ENCODE data around the gene JADE2.
A peak's percentile ranks its signal among the peaks of the same experiment; 100 is the strongest.
"Not testable (repeated sequence)": the region's sequence is repeated elsewhere in the genome, so short reads cannot be mapped to it uniquely, and the experiment has no call there.

JADE2 gene

DNA sequence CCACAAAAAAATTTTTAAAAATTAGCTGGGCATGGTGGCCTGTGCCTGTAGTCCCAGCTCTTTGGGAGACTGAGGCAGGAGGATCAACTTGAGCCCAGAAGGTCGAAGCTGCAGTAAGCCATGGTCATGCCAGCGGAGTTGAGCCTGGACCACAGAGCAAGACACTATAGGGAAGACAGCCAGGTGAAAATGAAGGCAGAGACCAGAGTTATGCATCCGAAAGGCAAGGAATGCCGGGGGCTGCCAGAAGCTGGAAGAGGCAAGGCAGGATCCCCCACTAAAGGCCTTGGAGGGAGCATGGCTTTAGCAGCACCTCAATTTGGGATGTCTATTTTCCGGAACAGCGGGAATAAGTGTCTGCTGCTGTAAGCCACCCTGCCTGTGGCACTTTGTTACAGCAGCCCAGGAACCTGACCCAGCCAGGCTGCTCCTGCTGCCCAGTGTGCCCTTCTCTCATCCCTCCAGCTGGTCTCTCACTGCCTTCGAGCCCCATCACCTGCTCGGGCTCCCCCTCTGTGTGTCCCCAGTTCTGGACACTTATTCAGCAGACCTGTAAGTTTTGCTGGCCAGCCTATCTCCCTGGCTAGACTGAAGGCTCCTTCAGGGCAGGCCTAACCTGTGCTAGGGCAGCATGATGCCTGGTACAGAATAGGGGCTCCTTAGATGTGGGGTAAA lies 16.8 kb upstream of the JADE2 start:
- DNase-seq: no peak

DNA sequence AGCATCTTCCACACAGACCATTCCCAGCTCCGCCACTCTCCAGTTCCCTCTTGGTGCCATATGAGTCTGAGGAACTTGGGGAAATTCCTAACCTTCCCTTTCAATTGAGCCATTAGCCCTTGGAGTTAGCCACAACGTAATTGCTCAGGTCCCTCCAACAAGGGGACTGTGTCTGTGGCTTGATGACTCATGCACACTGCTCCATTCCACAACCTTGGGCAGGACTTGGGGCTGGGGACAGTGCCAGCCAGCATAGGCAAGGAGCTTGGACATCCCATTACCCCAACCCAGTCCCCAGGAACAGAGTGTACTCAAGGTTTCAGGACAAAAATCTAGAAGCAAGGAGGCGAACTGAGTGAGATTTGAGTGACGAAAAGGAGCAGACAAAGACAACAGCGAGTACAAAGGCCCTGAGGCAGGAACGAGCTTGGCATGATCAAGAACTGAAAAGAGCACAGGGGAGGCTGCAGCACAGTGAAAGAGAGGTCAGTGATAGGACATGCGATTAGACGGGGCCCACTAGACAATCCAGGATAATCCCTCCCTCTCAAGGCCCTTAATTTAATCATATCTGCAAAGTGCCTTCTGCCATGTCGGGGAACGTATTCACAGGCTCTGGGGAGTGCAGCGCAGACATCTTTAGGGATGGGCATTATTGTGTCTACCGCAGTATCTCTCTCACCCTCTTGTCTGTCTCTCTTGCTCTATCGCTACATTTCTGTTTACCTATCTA lies 16.0 kb upstream of the JADE2 start:
- DNase-seq: no peak

- no peak for DNase-seq
These were observed 14.3 kb upstream of the JADE2 start for GRCh38 chr5:134510970-134511795.

GRCh38 chr5:134511796-134512660 lies 13.4 kb upstream of the JADE2 start:
- DNase-seq: no peak

DNA sequence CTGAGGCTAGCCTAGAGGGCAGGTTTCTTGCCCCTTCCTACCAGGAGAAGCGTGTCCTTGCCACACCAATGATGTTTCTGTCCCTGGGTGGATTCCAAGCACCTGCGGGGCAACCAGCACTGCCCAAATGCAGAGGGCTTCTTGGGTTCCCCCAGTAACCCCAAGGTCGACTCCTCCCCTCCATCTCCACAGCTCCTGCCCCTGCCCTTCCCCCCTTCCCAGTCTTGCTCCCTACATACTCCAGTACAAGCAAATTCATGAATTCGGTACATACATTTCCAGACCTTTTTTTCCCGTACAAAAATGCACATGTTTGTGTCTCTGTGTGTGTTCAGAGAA lies 12.8 kb upstream of the JADE2 start:
- no peak for DNase-seq

DNA sequence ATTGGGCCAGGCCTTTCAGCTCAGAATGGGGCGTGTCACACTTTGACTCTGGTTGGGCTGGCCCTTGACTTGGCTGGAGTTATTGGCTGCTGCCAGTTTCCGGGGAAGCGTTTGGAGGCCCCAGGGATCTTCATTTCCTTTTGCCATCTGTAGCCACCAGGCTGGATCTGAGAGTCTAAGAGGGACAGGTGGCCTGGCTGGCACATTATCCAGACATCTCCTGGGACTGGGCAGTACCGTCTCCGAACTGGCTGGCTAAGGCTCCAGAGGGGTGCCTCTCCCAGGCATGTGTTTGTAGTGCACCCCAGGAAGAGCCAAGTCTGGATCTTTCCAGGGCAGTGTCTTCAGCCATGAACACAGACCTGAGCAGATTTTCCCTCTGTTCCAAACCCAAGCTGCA lies 9.7 kb upstream of the JADE2 start:
- no peak for DNase-seq

DNA sequence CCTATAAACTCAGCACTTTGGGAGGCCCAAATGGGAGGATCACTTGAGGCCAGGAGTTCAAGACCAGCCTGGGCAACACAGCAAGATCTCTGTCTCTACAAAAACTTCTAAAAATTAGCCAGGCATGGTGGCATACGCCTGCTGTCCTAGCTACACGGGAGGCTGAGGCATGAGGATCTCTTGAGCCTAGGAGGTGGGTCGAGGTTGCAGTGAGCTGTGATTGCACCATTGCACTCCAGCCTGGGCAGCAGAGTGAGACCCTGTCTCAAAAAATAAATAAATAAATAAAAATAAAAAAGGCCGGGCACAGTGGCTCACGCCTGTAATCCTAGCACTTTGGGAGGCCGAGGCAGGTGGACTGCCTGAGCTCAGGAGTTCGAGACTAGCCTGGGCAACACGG lies 8.5 kb upstream of the JADE2 start:
- not testable (repeated sequence) for DNase-seq

DNA sequence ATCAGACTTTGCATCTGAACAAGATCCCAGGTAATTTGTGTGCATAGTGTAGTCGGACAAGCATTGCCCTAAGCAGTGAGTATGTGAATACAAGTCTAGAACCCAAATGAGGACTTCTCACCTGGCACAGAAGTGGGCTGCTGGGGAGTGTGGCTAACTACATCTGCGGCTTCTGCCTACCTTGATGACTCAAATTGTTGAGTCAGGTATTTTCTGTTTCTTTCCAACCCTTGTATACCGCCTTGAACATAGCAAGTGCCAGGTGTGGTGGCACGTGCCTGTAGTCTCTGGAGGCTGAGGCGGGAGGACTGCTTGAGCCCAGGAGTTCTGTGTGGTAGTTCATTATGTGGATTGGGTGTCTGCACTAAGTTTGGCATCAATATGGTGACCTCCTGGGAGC lies 7.9 kb upstream of the JADE2 start:
- no peak for DNase-seq

- DNase-seq: no peak
These were observed 5.5 kb upstream of the JADE2 start for GRCh38 chr5:134519989-134520388.

GRCh38 chr5:134521841-134522240 lies 3.6 kb upstream of the JADE2 start:
- no peak for DNase-seq

DNA sequence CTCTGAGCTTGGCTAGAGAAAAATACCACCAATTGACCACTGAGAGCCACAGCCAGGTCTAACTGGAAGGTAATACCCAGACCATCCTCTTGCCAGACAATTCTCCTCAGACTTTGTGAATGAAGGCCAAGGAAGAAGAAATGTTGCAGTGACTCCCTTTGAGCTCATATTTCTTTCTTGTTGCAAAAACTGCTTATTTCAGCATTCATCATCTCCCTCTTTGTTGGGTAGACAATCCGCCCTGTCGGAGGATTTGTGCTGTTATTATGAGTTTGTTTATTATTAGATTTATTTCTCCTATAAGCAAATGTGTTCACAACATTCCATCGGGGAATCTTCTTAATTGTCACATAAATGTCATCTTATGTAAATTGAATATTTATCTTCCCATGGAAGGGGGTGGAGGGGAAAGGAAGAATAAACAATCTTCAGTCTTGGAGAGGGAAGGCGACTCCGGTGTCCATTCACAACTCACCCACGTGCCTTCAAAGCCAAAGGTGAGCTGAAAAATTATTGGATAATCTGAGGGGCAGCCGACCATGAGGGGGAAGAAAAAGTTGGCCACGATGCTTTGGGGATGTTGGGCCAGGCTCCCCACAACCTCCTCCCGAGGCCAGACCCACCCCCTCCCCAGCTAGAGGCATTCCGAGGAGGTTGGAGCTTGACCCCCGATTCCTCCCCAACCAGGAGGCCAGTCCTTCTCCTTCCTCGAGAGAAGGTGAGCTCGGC lies 1.8 kb upstream of the JADE2 start:
- DNase-seq: no peak

GRCh38 chr5:134524272-134524825 lies 1.1 kb upstream of the JADE2 start:
- peak; percentile 20 for DNase-seq

GRCh38 chr5:134525683-134526482 lies 413 bp downstream of the JADE2 start:
- peak; percentile 12 for DNase-seq

GRCh38 chr5:134526483-134527155 lies 1.1 kb downstream of the JADE2 start:
- DNase-seq: peak; percentile 21

DNA sequence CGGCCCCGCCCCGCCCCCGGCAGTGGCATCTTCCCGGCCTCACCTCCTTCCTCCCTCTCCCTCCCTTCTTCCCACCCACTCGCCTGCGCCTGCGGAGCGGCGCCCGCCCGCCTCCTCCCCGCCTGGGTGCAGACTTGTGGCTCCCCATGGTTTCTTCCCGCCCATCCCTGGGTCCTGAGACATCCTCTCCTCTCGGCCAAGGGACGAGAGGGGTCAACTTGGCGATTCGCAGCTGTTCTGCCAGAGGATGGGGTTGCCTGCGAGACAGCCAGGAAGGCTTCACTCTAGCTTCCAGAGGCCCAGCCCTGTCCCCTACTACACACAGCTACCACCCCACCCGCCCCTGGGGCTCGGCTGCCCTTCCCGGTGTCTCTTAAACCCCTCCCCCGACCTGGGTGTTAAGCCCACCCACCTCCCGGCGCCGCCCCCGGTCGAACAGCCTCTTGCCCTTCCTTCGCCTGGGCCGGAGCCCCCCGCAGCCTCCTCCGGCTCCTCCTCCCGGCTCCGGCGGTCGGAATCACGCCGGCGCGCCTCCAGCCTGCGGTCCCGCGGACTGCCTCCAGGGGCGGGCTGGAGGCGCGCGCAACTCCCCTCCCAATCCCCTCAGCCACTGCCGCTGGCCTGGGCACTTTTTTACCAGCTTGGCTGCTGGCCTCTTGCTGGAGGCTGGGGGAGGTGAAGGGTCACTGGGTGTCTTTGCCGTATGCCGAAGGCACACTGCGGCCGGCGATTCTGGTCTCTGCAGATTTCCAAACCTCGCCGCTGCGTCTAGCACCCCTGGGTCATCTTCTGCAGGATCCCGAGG lies 1.9 kb downstream of the JADE2 start:
- DNase-seq: peak; percentile 45

DNA sequence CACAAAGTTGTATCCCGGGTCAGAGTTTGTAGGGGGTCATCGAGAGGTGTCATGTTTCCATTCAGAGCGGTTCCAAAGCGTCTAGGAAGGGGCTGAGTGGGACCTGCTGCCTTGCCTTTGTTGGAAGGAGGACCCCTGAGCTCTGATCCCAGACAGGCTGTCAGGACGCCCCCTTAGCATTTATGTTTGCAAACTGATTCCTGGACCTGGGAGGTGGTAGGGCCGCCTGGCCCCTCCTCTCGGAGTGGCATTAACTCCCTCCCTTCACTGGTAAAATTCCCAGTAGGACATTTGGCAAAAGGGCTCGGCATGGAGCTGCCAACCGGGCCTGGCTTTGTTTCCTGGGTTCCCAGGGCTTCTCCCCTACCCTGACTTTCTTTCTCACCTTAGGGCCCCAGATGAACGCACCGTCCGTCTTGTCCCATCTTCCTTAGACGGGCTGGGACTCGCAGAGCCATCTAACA lies 2.5 kb downstream of the JADE2 start:
- DNase-seq: no peak

DNA sequence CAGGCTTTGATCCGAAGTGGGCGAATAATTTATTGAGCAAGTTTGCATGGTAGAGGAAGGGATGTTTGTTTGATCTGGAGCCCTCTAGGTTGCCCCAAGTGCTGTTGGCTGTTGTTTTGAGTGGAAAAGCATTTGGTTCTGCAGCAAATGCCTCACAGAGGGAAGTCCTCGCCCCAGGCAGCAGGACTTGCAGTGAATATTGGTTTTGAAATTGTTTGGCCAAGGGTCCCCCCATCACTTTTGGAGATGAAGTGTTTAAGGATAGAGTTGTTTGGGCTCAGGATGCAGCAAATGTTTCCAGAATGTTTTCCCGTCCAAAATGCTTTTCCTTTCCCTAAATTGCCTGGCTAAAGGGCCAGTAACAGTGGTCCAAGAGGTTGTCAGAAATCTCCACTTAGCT lies 3.1 kb downstream of the JADE2 start:
- no peak for DNase-seq

DNA sequence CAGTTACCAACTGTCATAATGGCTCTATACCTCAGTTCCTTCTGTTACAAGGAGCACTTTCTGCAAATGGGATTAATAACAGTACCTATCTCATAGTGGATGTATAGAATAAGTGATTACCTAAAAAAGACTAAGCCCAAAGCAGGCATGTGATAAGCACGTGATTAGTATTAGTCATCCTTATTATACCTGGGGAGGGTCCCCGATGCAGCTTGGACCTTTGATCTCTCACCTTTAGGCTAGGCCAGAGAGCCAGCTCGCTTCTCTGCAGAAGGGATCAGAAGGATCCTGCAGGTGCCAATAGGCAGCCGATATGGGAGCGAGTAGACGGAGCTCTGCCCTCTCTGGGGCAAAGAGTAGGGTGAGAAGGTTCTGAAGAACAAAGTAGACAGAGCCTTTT lies 4.0 kb downstream of the JADE2 start:
- DNase-seq: no peak

DNA sequence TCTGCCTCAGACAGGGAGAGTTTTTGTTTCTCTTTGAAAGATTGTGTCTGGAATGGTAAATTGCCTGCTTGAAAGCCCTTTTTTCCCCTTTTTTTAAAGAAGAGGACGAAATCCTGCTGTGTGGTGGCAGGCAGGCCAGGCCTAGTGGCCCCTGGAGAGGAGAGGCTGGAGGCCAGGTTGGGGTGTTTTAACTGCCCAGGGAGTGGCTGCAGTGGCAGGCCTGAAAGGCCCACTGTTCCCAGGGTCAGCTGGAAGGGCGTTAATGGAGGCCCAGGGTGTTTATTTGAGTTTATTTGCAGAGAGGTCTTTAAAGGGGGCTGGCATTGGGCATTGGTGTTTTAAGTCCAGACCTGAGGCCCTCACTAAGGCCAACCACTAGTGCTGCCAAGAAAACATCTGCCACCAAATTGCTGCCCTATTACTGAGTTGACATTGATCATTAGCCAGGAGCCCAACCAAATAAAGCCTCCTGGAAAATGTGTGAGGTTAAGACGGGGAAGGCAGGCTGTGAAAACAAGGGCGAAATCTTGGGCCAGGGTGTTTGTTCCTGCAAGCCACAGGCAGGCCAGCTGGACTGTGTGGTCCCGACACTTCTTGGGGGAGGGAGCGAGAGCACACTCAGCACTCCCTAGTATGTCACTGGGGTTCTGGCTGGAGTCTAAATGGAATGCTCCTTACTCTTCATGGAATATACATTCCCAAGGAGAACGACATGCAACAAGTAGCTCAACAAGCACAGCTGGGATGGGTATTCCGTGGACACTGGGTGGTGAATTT lies 5.0 kb downstream of the JADE2 start:
- no peak for DNase-seq
